Effector memory CD8-positive, alpha-beta T cell (primary cell): ENCODE data around the gene APLNR.

Source experiments
- ATAC-seq: fragments of 150-1000 bp; cut with Tn5 transposase; replicated peaks from 2 replicates; pipeline ENCODE4 v1.10.0; 2021; ENCODE audit warnings: mild to moderate bottlenecking, moderate library complexity
- DNase-seq, 3 experiments: peaks; one replicate each; pipeline ENCODE4 v3.0.0; 2021
- H3K27ac Mint-ChIP-seq, 2 donors: one replicate each; pipeline ENCODE4 v1.8.0; 2022; ENCODE audit warnings: mild to moderate bottlenecking in 2 of 2, mixed read lengths in 2 of 2, moderate library complexity in 2 of 2
- H3K27me3 Mint-ChIP-seq, 2 donors: one replicate each; pipeline ENCODE4 v1.8.0; 2022; ENCODE audit warnings: mixed read lengths in 2 of 2
- H3K36me3 Mint-ChIP-seq: one replicate; pipeline ENCODE4 v1.8.0; 2022; ENCODE audit warnings: mild to moderate bottlenecking, moderate library complexity, mixed read lengths; ENCODE audit not compliant: insufficient read depth
- H3K4me1 Mint-ChIP-seq, 2 donors: one replicate each; pipeline ENCODE4 v1.8.0; 2022; ENCODE audit warnings: low read depth in 2 of 2, mixed read lengths in 2 of 2
- H3K4me3 Mint-ChIP-seq, 2 donors: one replicate each; pipeline ENCODE4 v1.8.0; 2022; ENCODE audit warnings: mild to moderate bottlenecking in 2 of 2, mixed read lengths in 2 of 2, moderate library complexity in 2 of 2
- H3K9me3 Mint-ChIP-seq, 2 donors: one replicate each; pipeline ENCODE4 v1.8.0; 2022; ENCODE audit warnings: mixed read lengths in 2 of 2

APLNR gene

GRCh38 chr11:57199330-57199729 is 37.7 kb downstream of the APLNR start:
- H3K27ac Mint-ChIP-seq = no peak overlapping the region
- H3K36me3 Mint-ChIP-seq = no peaks in the 10 kb centered on the region
- H3K9me3 Mint-ChIP-seq = no peaks in the 10 kb centered on the region
- no peaks in the 10 kb centered on the region for H3K4me1 Mint-ChIP-seq
- DNase-seq (no peak), ATAC-seq (no peak)
- H3K4me3 Mint-ChIP-seq = no peak overlapping the region
- H3K27me3 Mint-ChIP-seq = peaks cover 10 to 33% of the 10 kb centered on the region in 2 donors

GRCh38 chr11:57197762-57198161 is 39.3 kb downstream of the APLNR start:
- ATAC-seq (no peak), DNase-seq (no peak)
- Mint-ChIP-seq H3K27me3 (peaks cover 16 to 34% of the 10 kb centered on the region in 2 donors), H3K36me3 (no peaks in the 10 kb centered on the region), H3K4me3 (no peak overlapping the region), H3K27ac (no peak overlapping the region), H3K9me3 (peaks cover 6% of the 10 kb centered on the region in 2 donors), H3K4me1 (no peaks in the 10 kb centered on the region)

- H3K4me1 Mint-ChIP-seq = no peaks in the 10 kb centered on the region
- no peak overlapping the region for H3K4me3 Mint-ChIP-seq
- H3K36me3 Mint-ChIP-seq = no peaks in the 10 kb centered on the region
- ATAC-seq (no peak), DNase-seq (no peak)
- H3K9me3 Mint-ChIP-seq = peaks cover 6% of the 10 kb centered on the region in 2 donors
- no peak overlapping the region for H3K27ac Mint-ChIP-seq
- H3K27me3 Mint-ChIP-seq = peaks cover 16 to 32% of the 10 kb centered on the region in 2 donors
Observed at GRCh38 chr11:57196596-57196995, 40.5 kb downstream of the APLNR start.

DNA sequence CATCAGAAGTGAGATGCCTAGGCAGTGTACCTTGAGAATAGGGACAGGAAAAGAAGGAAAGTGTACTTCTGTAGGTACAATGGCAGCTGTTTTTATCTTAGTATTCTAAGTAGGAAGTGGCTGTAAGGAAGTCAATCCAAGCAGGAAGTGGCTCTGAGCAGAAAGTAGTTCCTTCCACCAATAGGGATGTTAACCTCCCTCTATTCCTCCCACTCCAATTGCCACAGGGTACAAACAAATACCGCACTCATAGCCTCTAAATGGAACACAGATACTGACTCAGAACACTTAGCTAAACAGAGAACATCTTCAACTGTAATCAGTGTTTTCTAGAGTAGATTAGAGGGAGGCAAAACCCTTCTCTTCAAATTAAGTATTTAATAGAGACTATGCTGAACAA is 44.7 kb downstream of the APLNR start:
- no peak overlapping the region for H3K27ac Mint-ChIP-seq
- H3K4me3 Mint-ChIP-seq = no peak overlapping the region
- no peak for DNase-seq
- no peaks in the 10 kb centered on the region for H3K36me3 Mint-ChIP-seq
- H3K27me3 Mint-ChIP-seq = peaks cover 22 to 48% of the 10 kb centered on the region in 2 donors
- ATAC-seq = no peak
- peaks cover 0 to 2% of the 10 kb centered on the region in 2 donors for H3K4me1 Mint-ChIP-seq
- peaks cover 9 to 10% of the 10 kb centered on the region in 2 donors for H3K9me3 Mint-ChIP-seq

- Mint-ChIP-seq H3K36me3 (no peaks in the 10 kb centered on the region), H3K27me3 (peaks cover 22 to 50% of the 10 kb centered on the region in 2 donors), H3K4me3 (no peak overlapping the region), H3K4me1 (peaks cover 0 to 2% of the 10 kb centered on the region in 2 donors), H3K9me3 (peaks cover 9 to 12% of the 10 kb centered on the region in 2 donors), H3K27ac (no peak overlapping the region)
- DNase-seq (no peak), ATAC-seq (no peak)
Observed at GRCh38 chr11:57191311-57192219, 45.5 kb downstream of the APLNR start.

DNA sequence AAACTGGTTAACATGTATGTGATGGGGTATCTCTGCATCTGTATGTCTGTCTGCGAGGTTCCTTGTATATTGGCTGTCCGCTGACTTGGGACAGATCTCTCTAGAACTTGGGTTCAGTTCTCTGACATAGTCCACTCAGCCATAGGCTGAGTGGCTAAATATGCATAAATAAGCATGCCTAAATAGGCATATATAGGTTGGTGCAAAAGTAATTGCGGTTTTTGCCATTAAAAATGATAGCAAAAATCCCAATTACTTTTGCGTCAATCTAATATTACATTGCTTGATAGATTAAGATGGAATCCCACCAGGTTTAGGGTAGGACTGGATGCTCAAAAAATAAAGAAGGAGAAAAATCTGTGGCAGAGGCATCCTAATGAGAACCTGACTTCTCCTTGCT is 46.5 kb downstream of the APLNR start:
- no peak overlapping the region for H3K4me3 Mint-ChIP-seq
- no peak for ATAC-seq
- no peaks in the 10 kb centered on the region for H3K36me3 Mint-ChIP-seq
- no peak overlapping the region for H3K27ac Mint-ChIP-seq
- H3K27me3 Mint-ChIP-seq = peaks cover 12 to 39% of the 10 kb centered on the region in 2 donors
- H3K4me1 Mint-ChIP-seq = peaks cover 0 to 2% of the 10 kb centered on the region in 2 donors
- DNase-seq = no peak
- peaks cover 9 to 12% of the 10 kb centered on the region in 2 donors for H3K9me3 Mint-ChIP-seq
